ENCODE measurements around the gene GREB1.

Gene GREB1

DNA sequence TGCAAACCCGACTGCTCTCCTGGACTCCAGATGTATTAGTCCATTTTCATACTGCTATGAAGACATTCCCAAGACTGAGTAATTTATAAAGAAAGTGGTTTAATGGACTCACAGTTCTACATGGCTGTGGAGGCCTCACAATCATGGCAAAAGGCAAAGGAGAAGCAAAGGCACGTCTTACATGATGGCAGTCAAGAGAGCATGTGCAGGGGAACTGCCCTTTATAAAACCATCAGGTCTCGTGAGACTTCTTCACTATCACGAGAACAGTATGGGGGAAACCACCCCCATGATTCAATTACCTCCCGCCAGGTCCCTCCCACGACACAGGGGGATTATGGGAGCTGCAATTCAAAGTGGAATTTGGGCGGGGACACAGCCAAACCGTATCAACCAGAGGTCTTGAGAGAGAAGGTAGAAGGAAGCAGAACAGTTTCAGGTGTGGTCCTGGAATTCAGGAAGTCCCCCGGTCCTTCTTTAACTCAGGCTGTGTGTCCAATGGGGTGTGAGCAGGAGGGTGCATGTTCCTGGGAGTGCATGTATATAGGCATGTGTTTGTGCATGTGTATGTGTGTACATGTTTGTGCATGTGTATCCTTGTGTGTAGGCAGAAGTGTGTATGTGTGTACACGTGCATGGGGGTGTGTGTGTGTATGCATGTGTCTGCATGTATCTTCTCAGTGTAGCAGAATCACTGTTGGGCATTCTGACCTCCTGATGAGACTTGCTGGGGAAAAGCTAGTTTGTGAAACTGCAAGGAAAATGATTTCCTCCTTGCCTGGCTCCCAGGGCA is 46.2 kb downstream of the GREB1 start:
- DNase-seq (ENCODE audit: low spot score) = no peak

DNA sequence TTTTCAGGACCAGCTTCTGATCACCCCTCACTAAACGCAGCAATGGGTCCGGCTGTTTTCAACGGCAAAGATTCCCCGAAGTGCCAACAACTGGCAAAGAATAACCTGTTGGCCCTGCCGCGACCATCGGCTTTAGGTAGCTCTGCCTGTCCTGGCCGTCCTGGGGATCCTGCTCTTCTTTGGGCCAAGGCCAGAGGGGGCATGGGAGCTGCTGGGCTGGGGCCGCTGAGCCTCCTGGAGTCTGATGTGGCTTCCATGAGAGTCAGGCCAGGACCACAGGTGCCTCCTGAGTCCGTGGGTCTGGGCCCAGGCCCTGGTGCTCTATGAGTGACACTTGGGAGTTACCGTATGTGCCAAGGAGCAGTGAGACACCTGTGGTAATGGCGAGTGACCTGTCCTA is 46.9 kb downstream of the GREB1 start:
- no peak for DNase-seq (ENCODE audit: low spot score)

DNA sequence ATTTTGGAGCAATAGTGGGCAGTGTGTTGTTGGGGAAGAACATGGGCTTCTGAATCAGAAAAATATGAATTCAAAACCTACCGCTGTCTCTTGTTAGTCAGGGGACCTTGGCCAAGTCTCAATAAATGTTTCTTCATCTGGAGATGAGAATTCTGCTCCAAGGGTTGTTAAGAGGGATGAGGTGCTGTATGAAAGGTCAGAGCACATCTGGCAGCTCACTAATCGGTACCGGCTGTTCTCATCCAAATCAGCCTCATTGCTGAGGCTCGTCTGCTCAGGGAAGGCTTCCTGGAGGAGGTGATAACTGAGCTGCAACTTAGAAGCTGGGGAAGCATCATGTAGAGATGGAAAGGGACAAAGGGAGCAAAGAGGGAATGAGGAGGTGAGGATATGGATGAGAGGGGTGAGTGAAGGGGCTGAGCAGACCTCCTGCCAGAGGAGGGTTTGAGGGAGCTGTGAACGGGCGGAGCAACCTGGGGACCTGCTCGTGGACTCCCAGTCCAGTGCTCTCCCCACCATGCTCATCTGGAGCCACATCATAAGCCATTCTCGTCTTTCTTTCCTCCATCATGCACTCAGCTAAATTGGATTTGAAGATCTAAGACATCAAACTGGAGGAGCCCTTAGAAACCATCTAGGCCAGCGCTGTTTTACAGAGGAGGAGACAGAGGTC is 47.4 kb downstream of the GREB1 start:
- no peak for DNase-seq (ENCODE audit: low spot score)

DNA sequence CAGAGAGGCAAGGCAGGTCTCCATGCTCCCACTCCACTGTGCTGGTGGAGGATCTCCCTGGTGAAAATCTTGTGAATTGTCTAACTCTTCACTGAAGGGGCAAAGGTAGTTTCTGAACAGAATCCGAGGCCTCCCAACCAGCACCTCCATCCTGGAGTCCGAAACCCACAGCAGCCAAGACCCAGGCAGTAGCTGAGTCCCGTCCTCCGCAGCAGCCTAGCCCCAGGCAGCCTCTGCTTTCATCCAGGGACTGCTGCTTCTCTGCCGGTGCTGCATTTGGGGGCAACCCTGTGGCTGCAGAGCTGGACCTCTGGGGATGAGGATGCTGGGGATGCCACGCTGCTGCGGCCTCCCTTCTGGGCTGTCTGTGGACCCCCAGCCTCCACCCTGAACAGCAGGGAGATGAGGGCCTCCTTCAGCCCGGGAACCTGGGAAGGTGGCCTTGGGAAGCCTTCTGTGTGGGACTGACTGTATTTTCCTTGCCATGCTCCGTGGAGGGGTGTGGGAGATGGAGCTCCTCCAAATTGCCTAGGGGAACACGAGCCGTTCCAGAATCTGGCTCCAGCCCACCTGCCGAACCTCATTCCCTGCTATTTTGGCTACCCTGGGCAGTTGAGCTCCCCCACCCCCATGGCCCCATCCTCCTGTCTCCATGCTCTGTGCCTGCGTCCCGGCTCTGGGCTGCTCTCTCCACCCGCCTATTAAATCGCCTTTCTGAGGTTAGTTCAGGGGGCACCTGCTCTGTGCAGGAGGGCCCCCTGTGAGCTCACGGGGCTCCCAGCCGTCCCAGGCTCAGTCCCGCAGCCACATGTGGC is 48.2 kb downstream of the GREB1 start:
- DNase-seq (ENCODE audit: low spot score) = no peak

DNA sequence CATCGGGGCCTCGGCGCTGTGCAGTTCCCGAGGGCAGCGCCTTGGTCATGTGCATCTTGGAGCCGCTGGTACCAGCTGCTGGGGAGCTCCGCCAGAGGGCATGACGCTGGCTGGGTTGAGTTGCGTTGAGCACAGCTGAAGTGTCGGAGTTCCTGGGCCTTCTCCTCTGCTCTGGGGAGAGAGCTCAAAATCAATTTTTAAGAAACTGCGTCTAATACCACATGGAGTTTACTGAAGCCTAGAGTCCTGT is 48.7 kb downstream of the GREB1 start:
- no peak for DNase-seq (ENCODE audit: low spot score)

DNA sequence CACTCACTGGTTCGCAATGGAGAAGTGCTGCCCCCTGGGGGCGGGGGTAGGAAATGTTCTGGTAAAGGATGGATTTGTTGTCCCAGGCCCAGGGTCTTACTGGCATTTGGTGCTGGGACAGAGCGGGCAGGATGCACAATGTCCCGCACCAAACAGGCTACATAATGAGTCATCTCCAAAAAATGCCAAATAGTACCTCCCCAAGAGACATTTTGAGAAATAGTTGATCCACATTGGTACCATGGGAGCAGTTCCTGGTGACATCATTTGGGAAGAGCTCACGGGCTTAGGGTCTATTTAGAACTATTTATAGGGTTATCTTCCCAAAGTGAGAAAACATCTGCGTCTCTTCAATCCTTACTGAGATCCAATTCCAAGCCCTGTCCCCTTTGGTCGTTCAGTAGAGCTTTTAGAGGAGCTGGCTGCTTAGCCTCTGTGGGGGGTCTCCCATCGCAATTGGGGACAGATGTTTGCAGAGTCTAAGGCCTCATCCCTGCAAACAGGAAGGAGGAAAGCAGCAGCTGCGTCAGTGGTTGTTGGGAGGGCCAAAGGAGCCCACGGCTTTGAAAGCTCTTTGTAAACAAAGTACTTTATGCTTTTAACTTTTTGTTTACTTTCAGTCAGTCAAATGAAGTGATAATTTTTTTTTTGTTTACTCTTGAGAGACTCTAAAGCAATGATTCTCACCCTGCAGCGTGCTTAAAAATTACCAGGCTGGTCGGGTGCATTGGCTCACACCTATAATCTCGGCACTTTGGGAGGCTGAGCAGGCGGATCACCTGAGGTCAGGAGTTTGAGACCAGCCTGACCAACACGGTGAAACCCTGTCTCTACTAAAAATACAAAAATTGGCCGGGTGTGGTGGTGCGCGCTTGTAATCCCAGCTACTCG is 49.3 kb downstream of the GREB1 start:
- peak; percentile 52 for DNase-seq (ENCODE audit: low spot score)

DNA sequence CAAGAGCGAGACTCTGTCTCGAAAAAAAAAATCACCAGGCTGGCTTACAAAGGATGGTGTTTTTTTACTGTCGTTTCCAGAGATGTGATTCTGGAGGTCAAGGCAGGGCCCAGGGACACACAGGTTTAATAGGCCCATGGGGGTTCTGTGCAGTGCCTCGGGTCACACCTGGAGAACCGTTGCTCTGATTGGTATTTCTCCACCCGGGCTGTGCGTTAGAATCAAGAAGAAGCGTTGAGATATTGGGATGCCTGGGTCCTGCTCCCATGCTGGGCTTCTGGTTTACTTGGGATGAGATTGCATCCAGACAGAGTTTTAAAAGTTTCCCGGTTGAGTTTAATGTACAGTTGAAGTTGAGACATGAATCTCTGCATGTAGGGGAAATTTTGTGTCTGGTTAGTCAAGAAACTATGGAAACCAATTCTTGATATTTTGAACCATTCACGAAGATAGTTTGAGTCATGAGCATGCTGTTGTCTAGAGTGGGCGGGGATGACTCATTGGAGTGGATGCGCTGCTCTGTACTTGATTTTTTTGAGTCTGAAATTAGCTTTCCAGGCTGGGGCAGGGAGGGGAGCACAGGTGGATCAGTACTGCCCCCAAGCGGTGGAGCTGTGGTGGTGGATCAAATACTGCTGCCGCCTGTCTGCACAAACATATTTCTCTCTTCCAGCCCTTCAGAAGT is 50.1 kb downstream of the GREB1 start:
- DNase-seq (ENCODE audit: low spot score) = peak; percentile 92

DNA sequence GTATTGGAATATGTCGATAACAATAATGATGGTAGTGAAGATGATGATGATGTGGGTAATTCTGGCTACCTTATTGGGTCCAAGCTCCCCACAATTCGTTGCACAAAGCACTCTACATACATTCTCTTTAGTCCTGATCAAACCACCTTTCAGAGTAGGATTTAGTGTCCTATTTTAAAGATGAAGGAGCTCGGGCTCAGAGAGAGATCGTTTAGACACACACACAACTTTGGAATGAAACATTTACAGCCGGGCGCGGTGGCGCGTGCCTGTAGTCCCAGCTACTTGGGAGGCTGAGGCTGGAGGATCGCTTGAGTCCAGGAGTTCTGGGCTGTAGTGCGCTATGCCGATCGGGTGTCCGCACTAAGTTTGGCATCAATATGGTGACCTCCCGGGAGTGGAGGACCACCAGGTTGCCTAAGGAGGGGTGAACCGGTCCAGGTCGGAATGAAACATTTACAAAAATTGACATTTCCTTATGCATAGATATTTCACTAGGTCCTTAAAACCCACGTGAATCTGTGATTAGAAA is 50.7 kb downstream of the GREB1 start:
- DNase-seq (ENCODE audit: low spot score) = no peak

DNA sequence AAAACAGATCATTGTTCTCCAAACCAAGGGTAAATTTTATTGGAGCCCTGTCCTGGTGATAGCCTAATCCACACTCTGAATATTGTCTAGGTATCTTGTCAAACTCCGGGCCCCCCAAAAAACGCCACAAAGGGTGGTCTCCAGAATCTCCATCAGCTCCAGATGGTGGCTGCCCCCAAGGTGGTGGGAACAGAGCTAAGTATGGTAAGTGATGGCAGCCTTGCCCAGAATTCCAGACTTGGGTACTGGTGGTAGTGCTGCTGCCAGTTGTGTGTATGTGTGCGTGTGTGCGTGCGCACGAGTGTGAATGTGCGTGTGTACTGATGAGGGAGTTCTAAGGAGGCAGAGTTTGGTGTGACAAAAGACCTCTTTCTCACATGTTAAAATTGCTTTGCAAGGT is 51.2 kb downstream of the GREB1 start:
- DNase-seq (ENCODE audit: low spot score) = no peak

DNA sequence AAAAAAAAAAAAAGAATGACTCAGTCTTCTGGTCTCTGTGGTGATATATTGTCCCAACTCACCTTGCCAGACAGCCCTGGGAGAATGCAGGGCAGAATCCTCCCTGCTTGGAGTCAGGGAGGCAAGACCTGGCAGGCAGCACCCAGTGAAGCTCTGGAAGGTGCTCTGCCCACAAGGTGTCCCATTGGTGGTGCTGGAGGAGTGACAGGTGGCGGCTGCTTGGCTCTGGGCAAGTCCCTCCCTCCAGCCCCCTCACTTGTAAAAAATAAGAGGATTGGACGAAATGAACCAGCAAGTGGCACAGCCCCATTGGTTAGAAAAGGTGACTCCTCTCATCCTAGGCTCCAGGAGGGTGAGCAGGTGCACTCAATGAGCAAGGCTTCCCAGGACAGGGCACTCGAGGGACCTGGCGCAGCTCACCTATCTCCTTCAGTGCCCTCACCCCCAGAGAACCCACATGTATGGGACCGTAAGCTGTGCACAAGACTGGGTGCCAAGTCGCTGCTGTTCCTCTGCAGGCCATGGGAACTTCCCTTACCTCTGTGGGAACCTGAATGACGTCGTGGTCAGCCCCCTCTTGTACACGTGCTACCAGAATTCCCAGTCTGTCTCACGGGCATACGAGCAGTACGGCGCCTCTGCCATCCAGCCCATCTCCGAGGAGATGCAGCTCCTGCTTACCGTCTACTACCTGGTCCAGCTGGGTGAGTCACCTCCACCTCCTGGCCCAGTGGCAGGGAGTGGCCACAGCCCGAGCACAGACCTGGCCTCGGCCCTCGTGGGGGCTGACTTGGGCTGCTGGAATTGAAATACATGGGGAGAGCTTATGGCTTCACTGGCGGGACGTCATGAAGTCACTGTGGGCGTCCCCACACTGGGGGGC is 54.6 kb downstream of the GREB1 start:
- DNase-seq (ENCODE audit: low spot score) = no peak

DNA sequence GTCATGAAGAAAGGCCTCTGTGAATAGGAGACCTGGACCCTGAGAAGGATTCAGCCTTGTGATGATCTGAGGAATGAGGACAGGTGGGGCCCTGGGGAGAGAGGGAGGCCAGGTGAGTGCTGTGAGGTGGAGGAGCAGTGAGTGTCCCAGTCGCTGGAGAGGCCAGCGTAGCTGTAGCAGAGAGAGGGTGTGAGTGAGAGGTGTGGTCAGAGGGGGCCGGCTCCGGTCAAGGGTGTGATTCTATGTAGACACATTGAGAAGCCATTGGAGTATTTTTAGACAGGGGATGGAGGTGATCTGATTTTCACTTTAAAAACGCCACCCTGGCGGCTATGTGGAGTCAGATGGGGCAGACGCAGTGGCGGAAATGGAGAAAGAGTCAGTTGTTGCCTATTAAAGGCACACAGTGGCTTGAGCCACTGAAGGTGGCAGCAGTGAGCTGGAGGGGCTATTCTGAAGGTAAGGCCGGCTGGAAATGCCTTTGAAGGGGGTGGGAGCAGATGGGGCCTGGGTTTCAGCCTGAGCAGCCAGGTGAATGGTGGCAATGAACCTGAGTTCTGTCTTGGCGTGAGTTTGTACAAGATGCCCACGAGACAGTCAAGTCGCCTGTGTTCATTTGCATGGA is 55.6 kb downstream of the GREB1 start:
- no peak for DNase-seq (ENCODE audit: low spot score)

DNA sequence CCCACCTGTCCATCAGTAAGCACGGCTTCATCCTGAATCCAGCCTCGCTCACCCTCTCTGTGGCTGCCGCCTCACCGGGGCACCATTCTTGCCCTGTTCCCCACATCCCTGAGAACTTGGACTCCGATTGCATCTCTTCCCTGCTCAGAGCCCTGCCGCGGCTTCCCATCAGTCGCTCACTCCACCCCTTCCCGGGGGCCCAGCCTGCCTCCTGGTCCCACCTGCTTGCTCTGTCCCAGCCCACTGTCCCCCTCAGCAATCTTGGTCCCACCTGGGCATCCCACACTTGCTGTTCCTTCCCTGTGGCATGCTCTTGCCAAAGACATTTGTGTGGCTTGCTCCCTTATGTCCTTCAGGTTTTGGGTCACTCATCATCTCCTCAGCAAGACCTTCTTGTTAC is 56.3 kb downstream of the GREB1 start:
- DNase-seq (ENCODE audit: low spot score) = no peak

DNA sequence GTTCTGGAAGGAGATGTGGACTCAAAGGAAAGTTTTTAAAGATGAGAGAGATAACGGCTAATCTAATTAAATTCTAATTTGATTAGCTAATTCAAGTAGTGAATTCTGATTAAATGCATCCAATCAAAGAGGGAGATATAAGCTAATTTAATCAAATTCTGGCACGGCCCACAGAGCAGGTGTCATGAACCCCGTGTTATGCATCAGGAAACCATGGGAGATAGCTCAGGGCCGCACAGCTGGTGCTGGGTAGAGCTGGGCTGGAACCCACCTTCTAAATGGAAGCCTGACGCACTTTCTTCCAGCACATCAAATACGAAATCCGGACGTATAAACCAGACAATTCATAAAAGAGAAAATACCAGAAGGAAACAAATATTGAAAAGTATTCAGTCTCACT is 57.2 kb downstream of the GREB1 start:
- no peak for DNase-seq (ENCODE audit: low spot score)

DNA sequence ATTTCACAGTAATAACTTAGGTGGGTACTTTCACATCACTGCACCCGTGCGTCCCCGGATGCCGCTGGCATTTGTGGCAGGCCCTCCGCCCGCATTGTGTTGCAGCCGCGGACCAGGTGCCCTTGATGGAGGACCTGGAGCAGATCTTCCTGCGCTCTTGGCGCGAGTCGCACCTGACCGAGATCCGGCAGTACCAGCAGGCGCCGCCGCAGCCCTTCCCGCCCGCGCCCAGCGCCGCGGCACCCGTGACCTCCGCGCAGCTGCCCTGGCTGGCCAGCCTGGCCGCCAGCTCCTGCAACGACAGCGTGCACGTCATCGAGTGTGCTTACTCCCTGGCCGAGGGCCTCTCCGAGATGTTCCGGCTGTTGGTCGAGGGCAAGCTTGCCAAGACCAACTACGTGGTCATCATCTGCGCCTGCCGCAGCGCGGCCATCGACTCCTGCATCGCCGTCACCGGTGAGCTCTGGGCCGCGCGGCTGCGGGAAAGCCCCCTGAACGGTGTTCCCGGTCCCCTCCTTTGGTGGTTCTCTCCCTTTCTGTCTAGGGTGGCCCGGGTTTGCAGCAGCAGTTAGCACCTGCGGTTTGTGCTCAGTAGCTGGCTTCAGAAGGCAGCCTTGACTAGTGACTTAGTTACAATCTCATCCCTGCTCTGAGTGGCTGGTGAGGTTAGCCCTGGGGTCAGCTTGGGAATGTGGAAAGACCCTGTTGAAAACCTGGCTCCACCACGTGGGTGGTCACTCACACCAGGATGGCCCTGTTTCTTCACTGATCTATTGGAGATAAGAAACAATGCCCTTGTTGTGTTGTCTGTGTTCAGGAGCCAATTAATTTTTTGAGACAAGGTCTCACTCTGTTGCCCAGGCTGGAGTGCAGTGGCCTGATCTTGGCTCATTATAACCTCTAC is 59.1 kb downstream of the GREB1 start:
- DNase-seq (ENCODE audit: low spot score) = no peak

DNA sequence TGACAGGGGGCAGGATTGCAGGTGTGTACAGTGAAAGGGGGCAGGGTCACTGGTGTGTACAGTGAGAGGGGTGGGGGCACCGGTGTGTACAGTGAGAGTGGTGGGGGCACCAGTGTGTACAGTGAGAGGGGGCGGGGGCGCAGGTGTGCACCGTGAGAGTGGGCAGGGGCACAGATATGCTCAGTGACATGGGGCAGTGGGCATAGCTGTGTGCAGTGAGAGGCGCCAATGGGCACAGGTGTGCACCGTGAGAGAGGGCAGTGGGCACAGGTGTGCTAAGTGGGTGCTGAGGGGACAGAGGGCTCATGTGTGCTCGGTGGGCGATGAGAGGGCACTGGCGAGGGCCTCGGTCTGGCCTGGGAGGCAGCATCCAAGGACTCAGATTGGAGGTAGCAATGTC is 63.0 kb downstream of the GREB1 start:
- no peak for DNase-seq (ENCODE audit: low spot score)

DNA sequence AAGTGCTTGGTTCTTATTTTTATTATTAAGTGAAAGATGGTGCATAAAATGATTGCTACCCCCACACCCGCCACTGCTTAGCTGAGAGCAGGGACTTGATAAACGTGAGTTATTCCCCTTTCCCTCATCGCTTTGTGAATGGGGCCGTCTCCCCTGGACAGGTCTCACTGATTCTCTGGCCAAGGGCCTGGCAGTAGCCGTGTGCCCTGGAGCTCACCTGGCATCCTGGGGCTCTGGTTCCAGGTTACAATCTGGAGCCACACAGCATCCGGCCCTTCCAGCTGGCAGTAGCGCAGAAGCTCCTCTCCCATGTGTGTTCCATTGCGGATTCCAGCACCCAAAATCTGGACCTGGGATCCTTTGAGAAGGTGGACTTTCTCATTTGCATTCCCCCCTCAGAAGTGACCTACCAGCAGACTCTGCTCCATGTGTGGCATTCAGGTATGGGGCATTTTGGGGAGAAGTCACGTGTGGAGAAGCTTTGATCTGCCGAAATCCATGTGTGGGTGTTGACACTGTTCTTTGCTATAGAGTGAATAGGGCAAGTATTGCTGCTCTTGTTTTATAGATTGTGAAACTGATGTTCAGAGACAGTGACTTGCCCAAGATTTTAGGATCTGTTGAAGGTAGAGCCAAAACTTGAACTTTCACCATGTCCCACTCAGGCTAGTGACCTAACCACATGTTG is 63.8 kb downstream of the GREB1 start:
- DNase-seq (ENCODE audit: low spot score) = no peak

DNA sequence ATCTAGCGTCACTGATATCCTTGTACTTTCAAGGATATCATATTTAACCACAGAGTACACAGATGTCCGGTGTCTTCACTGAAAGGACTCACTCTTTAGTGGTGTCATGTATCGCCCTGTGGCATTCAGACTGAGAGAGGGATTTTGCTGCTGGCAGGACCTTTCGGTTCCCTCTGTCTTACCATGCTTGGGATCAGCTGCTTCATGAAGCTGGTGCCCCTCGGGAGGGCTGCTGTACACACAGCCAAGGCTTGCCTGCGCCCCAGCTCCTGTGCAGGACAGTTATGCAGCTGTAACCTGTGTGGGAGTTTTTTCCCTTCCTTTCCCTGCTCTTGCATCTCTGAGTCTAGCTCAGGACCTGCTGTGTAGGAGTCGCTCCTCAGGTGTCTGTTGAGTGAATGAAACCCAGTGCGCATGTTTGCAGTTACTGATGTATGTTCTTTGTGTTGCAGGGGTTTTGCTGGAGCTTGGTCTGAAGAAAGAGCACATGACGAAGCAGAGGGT is 64.4 kb downstream of the GREB1 start:
- DNase-seq (ENCODE audit: low spot score) = no peak

Measured in AG20443 (cell line).